GM23338 (cell line): ENCODE results near the gene PCSK1. TPM values are rescaled to one million over a fixed set of nuclear protein-coding genes. Genes with fewer than 3 reads are reported as not detected.

Experiments
- ATAC-seq: fragments of 200-7000 bp; cut with Tn5 transposase; 3 replicates; pipeline ENCODE4 v1.9.1; 2020
- DNase-seq: peaks from one replicate; pipeline ENCODE4 v3.0.0-alpha.2; 2015; ENCODE audit warnings: low spot score
- H2AFZ ChIP-seq: fragments of 200-600 bp; sonication (generic); 2 replicates; pipeline ENCODE4 v1.8.0; 2016; ENCODE audit warnings: antibody characterized with exemption, mild to moderate bottlenecking, moderate library complexity
- H3F3A ChIP-seq: fragments of 200-600 bp; sonication (generic); replicated peaks from 2 replicates; pipeline ENCODE4 v1.8.0; 2017; ENCODE audit warnings: antibody characterized with exemption, mixed run types, low read depth
- H3K27ac ChIP-seq: fragments of 200-600 bp; sonication (generic); 2 replicates; pipeline ENCODE4 v1.6.1; 2016; ENCODE audit warnings: low read depth
- H3K27me3 ChIP-seq: fragments of 200-600 bp; sonication (generic); 2 replicates; pipeline ENCODE4 v1.8.0; 2016; ENCODE audit warnings: mild to moderate bottlenecking, mixed run types, moderate library complexity; ENCODE audit not compliant: insufficient read depth
- H3K36me3 ChIP-seq: fragments of 200-600 bp; sonication (generic); 2 replicates; pipeline ENCODE4 v1.8.0; 2016; ENCODE audit warnings: mild to moderate bottlenecking; ENCODE audit not compliant: insufficient read depth
- H3K4me1 ChIP-seq: fragments of 200-600 bp; sonication (generic); 2 replicates; pipeline ENCODE4 v1.8.0; 2016; ENCODE audit warnings: mild to moderate bottlenecking, moderate library complexity; ENCODE audit not compliant: insufficient read depth
- H3K4me2 ChIP-seq: fragments of 200-600 bp; sonication (generic); 2 replicates; pipeline ENCODE4 v1.7.1; 2017; ENCODE audit warnings: mixed run types
- H3K4me3 ChIP-seq: fragments of 200-600 bp; sonication (generic); 2 replicates; pipeline ENCODE4 v1.6.1; 2016; ENCODE audit warnings: mixed run types
- H3K79me2 ChIP-seq: fragments of 200-600 bp; sonication (generic); replicated peaks from 2 replicates; pipeline ENCODE4 v1.8.0; 2017; ENCODE audit warnings: mild to moderate bottlenecking; ENCODE audit not compliant: insufficient read depth
- H3K9me2 ChIP-seq: fragments of 200-600 bp; sonication (generic); 2 replicates; pipeline ENCODE4 v1.8.0; 2017; ENCODE audit not compliant: insufficient read depth
- H4K20me1 ChIP-seq: fragments of 200-600 bp; sonication (generic); replicated peaks from 2 replicates; pipeline ENCODE4 v1.8.0; 2017; ENCODE audit warnings: mild to moderate bottlenecking; ENCODE audit not compliant: insufficient read depth
- H3K27ac Mint-ChIP-seq: 2 replicates; pipeline ENCODE4 v1.8.0; 2020; ENCODE audit warnings: inconsistent platforms, mild to moderate bottlenecking, moderate library complexity, mixed read lengths
- H3K27me3 Mint-ChIP-seq: 3 replicates; pipeline ENCODE4 v1.8.0; 2022; ENCODE audit warnings: low read depth, mild to moderate bottlenecking, moderate library complexity, mixed read lengths, inconsistent platforms; ENCODE audit not compliant: insufficient read depth, poor library complexity
- H3K36me3 Mint-ChIP-seq: 3 replicates; pipeline ENCODE4 v1.8.0; 2021; ENCODE audit warnings: low read depth, mild to moderate bottlenecking, inconsistent platforms, moderate library complexity, mixed read lengths
- H3K4me1 Mint-ChIP-seq: 3 replicates; pipeline ENCODE4 v1.8.0; 2020; ENCODE audit warnings: mild to moderate bottlenecking, inconsistent platforms, mixed read lengths
- H3K4me3 Mint-ChIP-seq: 3 replicates; pipeline ENCODE4 v1.8.0; 2021; ENCODE audit warnings: moderate library complexity, mild to moderate bottlenecking, inconsistent platforms, mixed read lengths
- H3K9me3 Mint-ChIP-seq: 3 replicates; pipeline ENCODE4 v1.8.0; 2020; ENCODE audit warnings: moderate library complexity, mild to moderate bottlenecking, inconsistent platforms, mixed read lengths
- CREB1 ChIP-seq: fragments of 250-450 bp; sonication (Bioruptor Pico); IDR thresholded peaks from 2 replicates; pipeline ENCODE4 v1.5.0; 2020; ENCODE audit warnings: low read depth, mild to moderate bottlenecking, moderate library complexity
- NANOG ChIP-seq: IDR thresholded peaks from 2 replicates; pipeline ENCODE4 v1.6.1; 2016; ENCODE audit warnings: antibody characterized with exemption, borderline replicate concordance
- POLR2AphosphoS5 ChIP-seq: IDR thresholded peaks from 2 replicates; pipeline ENCODE4 v1.6.1; 2016; ENCODE audit warnings: antibody characterized with exemption, low read depth
- ZNF114 ChIP-seq: fragments of 250-450 bp; sonication (Bioruptor Pico); IDR thresholded peaks from 2 replicates; pipeline ENCODE4 v1.5.0; 2020; ENCODE audit warnings: mild to moderate bottlenecking, moderate library complexity
- ZNF462 ChIP-seq: fragments of 250-450 bp; sonication (Bioruptor Pico); IDR thresholded peaks from 2 replicates; pipeline ENCODE4 v1.5.0; 2020; ENCODE audit warnings: mild to moderate bottlenecking, moderate library complexity
- polyA plus RNA-seq: library from polyadenylated mRNA; unstranded; fragments of >200 nt; fragmentation: Nextera tagmentation; extraction: Ambion mirVana; gene quantifications from 2 replicates; pipeline ENCODE4 v1.2.1, GENCODE V29; 2016
- total RNA-seq: library from RNA; depleted of rRNA; stranded (reverse); fragments of >200 nt; shearing (Covaris generic); gene quantifications from 2 replicates; pipeline ENCODE4 v1.2.3, GENCODE V29; 2014
- TF ChIP-seq, protein P1 (sequence below), 2 experiments: fragments of 200-600 bp in 1 of 2; sonication (generic) in 1 of 2; conservative IDR thresholded peaks; 2 replicates each; pipeline versions ENCODE4 v1.5.1 to v1.6.1; 2016 to 2017; ENCODE audit warnings: antibody characterized with exemption in 2 of 2, low read depth in 2 of 2, mild to moderate bottlenecking in 2 of 2, moderate library complexity in 1 of 2

Gene PCSK1
- total and polyA plus RNA-seq, 2 experiments from 2014 or later = 2.3 to 2.7 TPM

GRCh38 chr5:96426831-96427230, 6.2 kb downstream of the PCSK1 start (continued):
- TF ChIP-seq ZNF462 (no peak), POLR2AphosphoS5 (no peak), NANOG (no peak), CREB1 (CRISPR knock-in tag) (no peak)
- TF ChIP-seq, protein P1, sequence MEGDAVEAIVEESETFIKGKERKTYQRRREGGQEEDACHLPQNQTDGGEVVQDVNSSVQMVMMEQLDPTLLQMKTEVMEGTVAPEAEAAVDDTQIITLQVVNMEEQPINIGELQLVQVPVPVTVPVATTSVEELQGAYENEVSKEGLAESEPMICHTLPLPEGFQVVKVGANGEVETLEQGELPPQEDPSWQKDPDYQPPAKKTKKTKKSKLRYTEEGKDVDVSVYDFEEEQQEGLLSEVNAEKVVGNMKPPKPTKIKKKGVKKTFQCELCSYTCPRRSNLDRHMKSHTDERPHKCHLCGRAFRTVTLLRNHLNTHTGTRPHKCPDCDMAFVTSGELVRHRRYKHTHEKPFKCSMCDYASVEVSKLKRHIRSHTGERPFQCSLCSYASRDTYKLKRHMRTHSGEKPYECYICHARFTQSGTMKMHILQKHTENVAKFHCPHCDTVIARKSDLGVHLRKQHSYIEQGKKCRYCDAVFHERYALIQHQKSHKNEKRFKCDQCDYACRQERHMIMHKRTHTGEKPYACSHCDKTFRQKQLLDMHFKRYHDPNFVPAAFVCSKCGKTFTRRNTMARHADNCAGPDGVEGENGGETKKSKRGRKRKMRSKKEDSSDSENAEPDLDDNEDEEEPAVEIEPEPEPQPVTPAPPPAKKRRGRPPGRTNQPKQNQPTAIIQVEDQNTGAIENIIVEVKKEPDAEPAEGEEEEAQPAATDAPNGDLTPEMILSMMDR (conservative IDR thresholded peaks at IDR 0.05; ENCODE audit: low read depth in 2 of 2) = no peak

DNA sequence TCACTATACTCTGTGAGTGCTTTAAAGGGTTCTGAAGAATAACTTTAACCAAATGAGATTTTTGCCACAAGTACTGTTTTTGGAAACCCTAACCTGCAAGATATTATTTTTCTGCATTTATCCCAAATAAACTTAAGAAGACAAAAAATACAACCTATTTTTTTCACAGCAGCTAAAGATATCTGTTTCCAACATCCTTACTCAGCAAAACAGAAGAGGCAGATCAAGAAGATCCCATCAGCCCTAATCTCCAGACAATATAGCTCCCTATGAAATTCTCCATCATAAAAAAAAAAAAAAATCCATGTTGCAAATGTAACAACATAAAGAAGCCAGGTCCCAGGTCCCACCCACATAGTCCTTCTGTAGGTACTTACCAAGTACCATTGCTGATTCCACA, 7.6 kb downstream of the PCSK1 start:
- H3F3A ChIP-seq = no peaks in the 10 kb centered on the region
- H4K20me1 ChIP-seq = no peaks in the 10 kb centered on the region
- no peaks in the 10 kb centered on the region for H3K36me3 Mint-ChIP-seq
- no peak overlapping the region for H3K4me2 ChIP-seq
- no peak overlapping the region for H2AFZ ChIP-seq
- H3K9me3 Mint-ChIP-seq = no peaks in the 10 kb centered on the region
- no peaks in the 10 kb centered on the region for H3K9me2 ChIP-seq
- no peak overlapping the region for H3K4me3 Mint-ChIP-seq
- no peaks in the 10 kb centered on the region for H3K79me2 ChIP-seq
- H3K27ac Mint-ChIP-seq = no peak overlapping the region
- H3K4me3 ChIP-seq = no peak overlapping the region
- no peak for DNase-seq
- ATAC-seq = no peak
- peaks cover 8% of the 10 kb centered on the region; the same call in 2 of the 3 replicates for H3K4me1 Mint-ChIP-seq
- H3K36me3 ChIP-seq = no peaks in the 10 kb centered on the region
- peaks cover 8% of the 10 kb centered on the region; the same call in 1 of the 2 replicates for H3K4me1 ChIP-seq
- H3K27me3 ChIP-seq = peaks cover 6% of the 10 kb centered on the region
- peaks cover 3% of the 10 kb centered on the region for H3K27me3 Mint-ChIP-seq
- H3K27ac ChIP-seq = no peak overlapping the region
- TF ChIP-seq ZNF462 = no peak
- TF ChIP-seq ZNF114 (CRISPR knock-in tag) = no peak
